ENCODE results near the gene LRIG1. TPM values are rescaled to one million over a fixed set of nuclear protein-coding genes. Genes with fewer than 3 reads are reported as not detected.

The LRIG1 gene
- total and polyA plus RNA-seq, 2 experiments from 2014 or later = 8.2 to 13.3 TPM

DNA sequence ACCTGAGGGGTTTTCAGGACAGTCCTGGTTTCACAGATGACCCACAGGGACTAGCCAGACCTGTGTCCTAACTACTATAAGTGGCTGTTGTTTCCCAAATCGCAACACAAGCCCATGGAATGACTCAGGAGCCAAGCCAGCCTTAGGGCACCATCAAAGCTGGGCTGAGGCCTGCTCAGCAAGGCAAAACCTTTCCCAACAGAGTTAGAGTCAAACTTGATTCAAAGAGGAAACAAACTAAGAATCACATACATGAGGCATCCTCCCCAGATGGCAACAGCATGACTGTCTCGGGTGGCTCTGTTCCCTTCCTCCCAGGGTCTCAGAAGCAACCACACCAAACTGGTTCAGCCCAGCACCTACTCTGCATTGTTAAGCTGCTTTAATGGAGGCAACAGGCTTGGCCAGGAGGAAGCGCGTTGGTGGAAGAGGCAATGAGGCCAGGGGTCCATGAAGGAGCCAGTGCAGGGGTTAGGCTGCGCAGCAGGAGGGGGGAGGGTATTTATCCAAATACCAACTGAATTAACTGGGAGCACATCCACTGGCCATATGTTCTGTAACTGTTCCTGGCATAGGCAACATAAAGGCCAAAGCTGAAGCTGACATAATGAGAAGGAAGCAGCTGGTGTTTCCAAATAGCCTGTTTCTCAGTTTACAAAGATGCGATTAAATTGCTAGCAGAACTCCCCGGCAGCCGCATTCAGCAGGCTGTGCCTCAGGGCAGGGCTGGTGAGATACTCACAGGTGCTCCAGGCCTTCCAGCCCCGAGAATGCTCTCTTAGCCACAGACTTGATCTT, 102.4 kb downstream of the LRIG1 start:
- H2AFZ ChIP-seq = no peak overlapping the region
- H3K27ac ChIP-seq = no peak overlapping the region
- 77% methylated on average over 9 of the region's 9 CpGs for WGBS (ENCODE audit: low lambda C conversion rate, missing lambda C conversion rate)
- peaks cover 6% of the 10 kb centered on the region for H3K4me1 ChIP-seq (ENCODE audit: insufficient read depth)
- no peaks in the 10 kb centered on the region for H3K36me3 ChIP-seq (replicated peaks; ENCODE audit: insufficient read depth, low read depth)
- H4K20me1 ChIP-seq (ENCODE audit: insufficient read depth, poor library complexity, severe bottlenecking) = no peaks in the 10 kb centered on the region
- H3K9me3 ChIP-seq (ENCODE audit: low read depth) = no peaks in the 10 kb centered on the region
- H3K27me3 ChIP-seq = no peaks in the 10 kb centered on the region
- DNase-seq (ENCODE audit: low spot score) = no peak
- H3K9me2 ChIP-seq (replicated peaks; ENCODE audit: insufficient read depth) = no peaks in the 10 kb centered on the region
- TF ChIP-seq EZH2phosphoT487 (IDR thresholded peaks at IDR 0.05; ENCODE audit: low read depth, severe bottlenecking, unreplicated experiment) (no peak), EZH2 (IDR thresholded peaks at IDR 0.05; ENCODE audit: borderline replicate concordance) (no peak)
- TF ChIP-seq, protein P1, sequence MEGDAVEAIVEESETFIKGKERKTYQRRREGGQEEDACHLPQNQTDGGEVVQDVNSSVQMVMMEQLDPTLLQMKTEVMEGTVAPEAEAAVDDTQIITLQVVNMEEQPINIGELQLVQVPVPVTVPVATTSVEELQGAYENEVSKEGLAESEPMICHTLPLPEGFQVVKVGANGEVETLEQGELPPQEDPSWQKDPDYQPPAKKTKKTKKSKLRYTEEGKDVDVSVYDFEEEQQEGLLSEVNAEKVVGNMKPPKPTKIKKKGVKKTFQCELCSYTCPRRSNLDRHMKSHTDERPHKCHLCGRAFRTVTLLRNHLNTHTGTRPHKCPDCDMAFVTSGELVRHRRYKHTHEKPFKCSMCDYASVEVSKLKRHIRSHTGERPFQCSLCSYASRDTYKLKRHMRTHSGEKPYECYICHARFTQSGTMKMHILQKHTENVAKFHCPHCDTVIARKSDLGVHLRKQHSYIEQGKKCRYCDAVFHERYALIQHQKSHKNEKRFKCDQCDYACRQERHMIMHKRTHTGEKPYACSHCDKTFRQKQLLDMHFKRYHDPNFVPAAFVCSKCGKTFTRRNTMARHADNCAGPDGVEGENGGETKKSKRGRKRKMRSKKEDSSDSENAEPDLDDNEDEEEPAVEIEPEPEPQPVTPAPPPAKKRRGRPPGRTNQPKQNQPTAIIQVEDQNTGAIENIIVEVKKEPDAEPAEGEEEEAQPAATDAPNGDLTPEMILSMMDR (IDR thresholded peaks at IDR 0.05; ENCODE audit: poor library complexity) = no peak
- no peak overlapping the region for H3K4me3 ChIP-seq
- H3K4me2 ChIP-seq = no peak overlapping the region
- no peaks in the 10 kb centered on the region for H3K79me2 ChIP-seq

DNA sequence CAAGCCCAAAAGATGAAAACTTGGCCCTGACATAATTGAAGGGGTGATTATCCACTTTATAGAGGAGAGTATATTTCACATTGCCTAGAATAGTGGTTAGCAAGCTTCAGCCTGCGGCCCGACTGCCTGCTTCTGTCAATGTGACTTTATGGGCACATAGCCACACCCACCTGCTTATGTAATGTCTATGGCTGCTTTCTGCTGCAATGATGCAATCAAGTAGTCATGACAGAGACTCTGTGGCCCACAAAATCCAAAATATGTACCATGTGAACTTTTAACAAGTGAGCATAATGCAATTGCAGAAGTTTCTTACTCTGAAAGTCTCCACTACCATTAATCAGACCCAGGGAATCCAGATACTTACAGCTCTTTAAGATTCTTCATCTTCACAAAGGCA, 103.1 kb downstream of the LRIG1 start:
- DNase-seq (ENCODE audit: low spot score) = peak; percentile 38
- no peak overlapping the region for H3K27ac ChIP-seq
- no peak overlapping the region for H3K4me2 ChIP-seq

DNA sequence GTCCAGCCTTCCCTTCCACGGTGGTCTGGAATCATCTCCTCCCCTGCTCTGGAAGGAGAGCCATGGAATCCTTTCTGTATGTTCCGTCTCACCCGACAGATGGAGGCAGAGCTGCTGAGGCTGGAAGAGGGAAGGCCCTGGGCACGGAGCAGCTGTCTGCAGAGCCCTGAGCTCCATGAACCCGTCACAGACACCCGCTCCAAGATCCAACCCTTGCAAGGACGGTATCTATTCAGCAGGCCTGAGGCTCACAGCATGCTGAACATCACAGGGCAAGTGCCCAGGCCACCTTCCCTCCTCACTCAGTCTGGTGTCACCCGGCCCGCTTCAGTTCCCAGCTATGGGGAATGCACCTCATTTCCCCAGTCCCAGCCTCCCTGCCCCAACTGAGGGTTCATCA, 103.9 kb downstream of the LRIG1 start:
- Histone ChIP-seq H3K79me2 (no peaks in the 10 kb centered on the region), H3K4me1 (ENCODE audit: insufficient read depth) (peaks cover 6% of the 10 kb centered on the region), H3K4me3 (no peak overlapping the region), H2AFZ (no peak overlapping the region), H3K9me3 (ENCODE audit: low read depth) (no peaks in the 10 kb centered on the region), H3K27ac (no peak overlapping the region), H4K20me1 (ENCODE audit: insufficient read depth, poor library complexity, severe bottlenecking) (no peaks in the 10 kb centered on the region), H3K27me3 (no peaks in the 10 kb centered on the region), H3K9me2 (replicated peaks; ENCODE audit: insufficient read depth) (no peaks in the 10 kb centered on the region), H3K4me2 (no peak overlapping the region), H3K36me3 (replicated peaks; ENCODE audit: insufficient read depth, low read depth) (no peaks in the 10 kb centered on the region)
- WGBS (ENCODE audit: low lambda C conversion rate, missing lambda C conversion rate) = 93% methylated on average over 8 of the region's 9 CpGs
- TF ChIP-seq, protein P1 (IDR thresholded peaks at IDR 0.05; ENCODE audit: poor library complexity) = no peak
- TF ChIP-seq EZH2 (IDR thresholded peaks at IDR 0.05; ENCODE audit: borderline replicate concordance) (no peak), EZH2phosphoT487 (IDR thresholded peaks at IDR 0.05; ENCODE audit: low read depth, severe bottlenecking, unreplicated experiment) (no peak)
- DNase-seq (ENCODE audit: low spot score) = no peak

More for the DNA sequence above, 103.1 kb downstream of the LRIG1 start:
- WGBS (ENCODE audit: low lambda C conversion rate, missing lambda C conversion rate) = 68% methylated on average over 2 of the region's 2 CpGs
- H2AFZ ChIP-seq = no peak overlapping the region
- peaks cover 6% of the 10 kb centered on the region for H3K4me1 ChIP-seq (ENCODE audit: insufficient read depth)
- no peaks in the 10 kb centered on the region for H3K9me3 ChIP-seq (ENCODE audit: low read depth)
- no peaks in the 10 kb centered on the region for H3K79me2 ChIP-seq
- no peaks in the 10 kb centered on the region for H4K20me1 ChIP-seq (ENCODE audit: insufficient read depth, poor library complexity, severe bottlenecking)
- no peaks in the 10 kb centered on the region for H3K9me2 ChIP-seq (replicated peaks; ENCODE audit: insufficient read depth)
- TF ChIP-seq, protein P1 (IDR thresholded peaks at IDR 0.05; ENCODE audit: poor library complexity) = no peak
- TF ChIP-seq EZH2 (IDR thresholded peaks at IDR 0.05; ENCODE audit: borderline replicate concordance) (no peak), EZH2phosphoT487 (IDR thresholded peaks at IDR 0.05; ENCODE audit: low read depth, severe bottlenecking, unreplicated experiment) (no peak)
- H3K4me3 ChIP-seq = no peak overlapping the region
- H3K27me3 ChIP-seq = no peaks in the 10 kb centered on the region
- no peaks in the 10 kb centered on the region for H3K36me3 ChIP-seq (replicated peaks; ENCODE audit: insufficient read depth, low read depth)
